ENCODE results near the gene CLBA1.
"Not testable (repeated sequence)": the region's sequence is repeated elsewhere in the genome, so short reads cannot be mapped to it uniquely, and the experiment has no call there.

CLBA1 gene

GRCh38 chr14:105023791-105024480, 38.3 kb downstream of the CLBA1 start:
- no peak for DNase-seq (ENCODE audit: low spot score)

- no peak for DNase-seq (ENCODE audit: low spot score)
Measured at GRCh38 chr14:105025429-105025828, 39.8 kb downstream of the CLBA1 start.

- DNase-seq (ENCODE audit: low spot score): no peak
Measured at GRCh38 chr14:105026033-105026785, 40.6 kb downstream of the CLBA1 start.

GRCh38 chr14:105026802-105027563, 41.4 kb downstream of the CLBA1 start:
- DNase-seq (ENCODE audit: low spot score): no peak

- not testable (repeated sequence) for DNase-seq (ENCODE audit: low spot score)
Measured at GRCh38 chr14:105027718-105028117, 42.1 kb downstream of the CLBA1 start.

GRCh38 chr14:105028251-105028927, 42.8 kb downstream of the CLBA1 start:
- no peak for DNase-seq (ENCODE audit: low spot score)

- DNase-seq (ENCODE audit: low spot score): no peak
Measured at GRCh38 chr14:105029402-105029801, 43.8 kb downstream of the CLBA1 start.

- no peak for DNase-seq (ENCODE audit: low spot score)
Measured at GRCh38 chr14:105030194-105030593, 44.6 kb downstream of the CLBA1 start.

- no peak for DNase-seq (ENCODE audit: low spot score)
Measured at GRCh38 chr14:105030836-105031396, 45.3 kb downstream of the CLBA1 start.

GRCh38 chr14:105032451-105032901, 46.9 kb downstream of the CLBA1 start:
- DNase-seq (ENCODE audit: low spot score): not testable (repeated sequence)

- not testable (repeated sequence) for DNase-seq (ENCODE audit: low spot score)
Measured at GRCh38 chr14:105033412-105033900, 47.9 kb downstream of the CLBA1 start.

- no peak for DNase-seq (ENCODE audit: low spot score)
Measured at GRCh38 chr14:105034315-105035039, 48.9 kb downstream of the CLBA1 start.

GRCh38 chr14:105035616-105036015, 50.0 kb downstream of the CLBA1 start:
- DNase-seq (ENCODE audit: low spot score): not testable (repeated sequence)

GRCh38 chr14:105039458-105040205, 54.0 kb downstream of the CLBA1 start:
- DNase-seq (ENCODE audit: low spot score): no peak

GRCh38 chr14:105041841-105042765, 56.5 kb downstream of the CLBA1 start:
- DNase-seq (ENCODE audit: low spot score): no peak

- no peak for DNase-seq (ENCODE audit: low spot score)
Measured at GRCh38 chr14:105042813-105043212, 57.2 kb downstream of the CLBA1 start.

- DNase-seq (ENCODE audit: low spot score): no peak
Measured at GRCh38 chr14:105043641-105044040, 58.1 kb downstream of the CLBA1 start.
